Omental fat pad (tissue), 4 donors: Measurements from ENCODE around the gene MBP. TPM values are rescaled to one million over a fixed set of nuclear protein-coding genes. Genes with fewer than 3 reads are reported as not detected.
"Not testable (repeated sequence)": the region's sequence is repeated elsewhere in the genome, so short reads cannot be mapped to it uniquely, and the experiment has no call there.

Experiments used
- ATAC-seq: fragments of 150-250 bp; one replicate; pipeline ENCODE4 v1.9.1; 2016; ENCODE audit warnings: mild to moderate bottlenecking, moderate library complexity; ENCODE audit not compliant: low FRiP score
- DNase-seq: peaks from one replicate; pipeline ENCODE4 v3.0.0-alpha.2; 2019; ENCODE audit warnings: low spot score
- CTCF ChIP-seq, 3 donors: fragments of 450-650 bp; IDR thresholded peaks; one replicate each; pipeline ENCODE4 v1.5.1; 2016 to 2017; ENCODE audit warnings: antibody characterized with exemption in 3 of 3, mild to moderate bottlenecking in 3 of 3, moderate library complexity in 2 of 3
- total RNA-seq, 4 donors: library from RNA; depleted of rRNA; stranded (reverse); fragments of >200 nt; gene quantifications; one replicate each; pipeline ENCODE4 v1.1.0, GENCODE V29; 2016

MBP gene
- total RNA-seq, 4 donors from 2014 or later, result 27.4 to 50.9 (median 36.0) TPM

- ATAC-seq (no peak), DNase-seq (no peak)
- no peak for TF ChIP-seq CTCF (IDR thresholded peaks at IDR 0.05)
Measured at GRCh38 chr18:76948345-76948744, 184.2 kb downstream of the MBP start.

GRCh38 chr18:76944346-76944745 is 188.2 kb downstream of the MBP start:
- not testable (repeated sequence) for ATAC-seq, DNase-seq

- peak; percentile 92 for ATAC-seq
- TF ChIP-seq CTCF (IDR thresholded peaks at IDR 0.05), result no peak
- DNase-seq, result no peak
Measured at GRCh38 chr18:76943542-76944339, 188.8 kb downstream of the MBP start.

- no peak for TF ChIP-seq CTCF (IDR thresholded peaks at IDR 0.05)
- ATAC-seq (no peak), DNase-seq (no peak)
Measured at GRCh38 chr18:76941284-76941683, 191.3 kb downstream of the MBP start.

GRCh38 chr18:76938619-76939018 is 194.0 kb downstream of the MBP start:
- ATAC-seq, result no peak
- TF ChIP-seq CTCF (IDR thresholded peaks at IDR 0.05), result no peak

GRCh38 chr18:76937597-76937996 is 195.0 kb downstream of the MBP start:
- TF ChIP-seq CTCF (IDR thresholded peaks at IDR 0.05), result no peak
- DNase-seq, result no peak
- ATAC-seq, result no peak

More at GRCh38 chr18:76938619-76939018, 194.0 kb downstream of the MBP start:
- no peak for DNase-seq

- no peak for TF ChIP-seq CTCF (IDR thresholded peaks at IDR 0.05)
- ATAC-seq (no peak), DNase-seq (no peak)
Measured at GRCh38 chr18:76936877-76937276, 195.7 kb downstream of the MBP start.
